Measurements from ENCODE around the gene THSD7A. TPM values are rescaled to one million over a fixed set of nuclear protein-coding genes. Genes with fewer than 3 reads are reported as not detected.
A peak's percentile ranks its signal among the peaks of the same experiment; 100 is the strongest.

Gene THSD7A
- total RNA-seq, 1 donor from 2014 or later, result 0.28 TPM

- peak overlapping the region; percentile 25 for H3K4me2 ChIP-seq
- TF ChIP-seq, protein P1, sequence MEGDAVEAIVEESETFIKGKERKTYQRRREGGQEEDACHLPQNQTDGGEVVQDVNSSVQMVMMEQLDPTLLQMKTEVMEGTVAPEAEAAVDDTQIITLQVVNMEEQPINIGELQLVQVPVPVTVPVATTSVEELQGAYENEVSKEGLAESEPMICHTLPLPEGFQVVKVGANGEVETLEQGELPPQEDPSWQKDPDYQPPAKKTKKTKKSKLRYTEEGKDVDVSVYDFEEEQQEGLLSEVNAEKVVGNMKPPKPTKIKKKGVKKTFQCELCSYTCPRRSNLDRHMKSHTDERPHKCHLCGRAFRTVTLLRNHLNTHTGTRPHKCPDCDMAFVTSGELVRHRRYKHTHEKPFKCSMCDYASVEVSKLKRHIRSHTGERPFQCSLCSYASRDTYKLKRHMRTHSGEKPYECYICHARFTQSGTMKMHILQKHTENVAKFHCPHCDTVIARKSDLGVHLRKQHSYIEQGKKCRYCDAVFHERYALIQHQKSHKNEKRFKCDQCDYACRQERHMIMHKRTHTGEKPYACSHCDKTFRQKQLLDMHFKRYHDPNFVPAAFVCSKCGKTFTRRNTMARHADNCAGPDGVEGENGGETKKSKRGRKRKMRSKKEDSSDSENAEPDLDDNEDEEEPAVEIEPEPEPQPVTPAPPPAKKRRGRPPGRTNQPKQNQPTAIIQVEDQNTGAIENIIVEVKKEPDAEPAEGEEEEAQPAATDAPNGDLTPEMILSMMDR (IDR thresholded peaks at IDR 0.05), result no peak
- TF ChIP-seq EZH2phosphoT487 (IDR thresholded peaks at IDR 0.05), result no peak
- H3K4me3 Mint-ChIP-seq, result no peak overlapping the region
- H3K36me3 Mint-ChIP-seq, result no peaks in the 10 kb centered on the region
- peaks cover 37% of the 10 kb centered on the region for H3K27me3 ChIP-seq
- no peaks in the 10 kb centered on the region for H4K20me1 ChIP-seq (ENCODE audit: low read depth)
- H3K79me2 ChIP-seq (ENCODE audit: low read depth), result no peaks in the 10 kb centered on the region
- H3K27ac ChIP-seq, result no peak overlapping the region
- H3K9me3 Mint-ChIP-seq, result peaks cover 3% of the 10 kb centered on the region
- no peak overlapping the region for H3K9ac ChIP-seq
- peaks cover 15% of the 10 kb centered on the region for H3F3A ChIP-seq (ENCODE audit: low read depth)
- H3K4me1 ChIP-seq, result peaks cover 13% of the 10 kb centered on the region
- peak; percentile 57 for DNase-seq (ENCODE audit: low spot score)
- H3K4me3 ChIP-seq, result no peak overlapping the region
- peaks cover 21% of the 10 kb centered on the region for H3K4me1 Mint-ChIP-seq
- no peak overlapping the region for H3K27ac Mint-ChIP-seq
- no peak overlapping the region for H2AFZ ChIP-seq (replicated peaks)
- no peaks in the 10 kb centered on the region for H3K27me3 Mint-ChIP-seq (ENCODE audit: insufficient read depth, low read depth)
- no peaks in the 10 kb centered on the region for H3K9me3 ChIP-seq (ENCODE audit: low read depth)
- H3K36me3 ChIP-seq, result no peaks in the 10 kb centered on the region
Observed at GRCh38 chr7:11833431-11833830, 1.4 kb upstream of the THSD7A start.

DNA sequence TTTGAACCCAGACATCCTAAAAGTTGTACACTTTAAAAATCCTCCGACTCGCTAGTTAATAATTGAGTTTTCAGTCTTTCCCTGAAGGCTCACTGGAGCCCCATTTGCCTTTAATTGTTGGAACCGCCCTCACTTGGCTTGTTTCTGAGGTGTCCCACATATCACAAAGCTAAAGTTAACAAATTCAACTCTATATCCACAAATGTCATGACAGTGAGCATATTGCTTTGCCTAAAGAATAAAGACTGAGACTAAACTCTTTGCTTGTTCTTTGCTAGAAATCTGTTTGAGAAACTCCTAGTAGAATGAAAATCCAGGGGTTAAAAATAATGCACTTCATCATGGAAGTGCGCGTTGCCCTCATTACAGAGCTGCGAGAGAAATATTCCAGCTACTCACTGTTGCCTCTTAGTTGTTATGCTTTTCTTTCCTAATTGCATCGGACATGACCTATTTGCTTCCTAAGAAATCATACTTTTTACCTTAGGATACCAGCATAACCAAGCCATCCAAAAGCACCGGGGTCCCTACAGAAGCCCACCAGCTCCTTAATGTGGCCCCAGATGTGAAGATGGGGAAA, 752 bp downstream of the THSD7A start:
- Mint-ChIP-seq H3K4me3 (peak overlapping the region; percentile 92), H3K27me3 (ENCODE audit: insufficient read depth, low read depth) (peaks cover 2% of the 10 kb centered on the region), H3K4me1 (peaks cover 21% of the 10 kb centered on the region), H3K9me3 (peaks cover 3% of the 10 kb centered on the region), H3K36me3 (no peaks in the 10 kb centered on the region), H3K27ac (peak overlapping the region; percentile 52)
- no peak overlapping the region for H3K9ac ChIP-seq
- H3K27me3 ChIP-seq, result peaks cover 37% of the 10 kb centered on the region
- H3K79me2 ChIP-seq (ENCODE audit: low read depth), result no peaks in the 10 kb centered on the region
- DNase-seq (ENCODE audit: low spot score), result no peak
- no peaks in the 10 kb centered on the region for H4K20me1 ChIP-seq (ENCODE audit: low read depth)
- H3K27ac ChIP-seq, result no peak overlapping the region
- no peaks in the 10 kb centered on the region for H3K9me3 ChIP-seq (ENCODE audit: low read depth)
- TF ChIP-seq EZH2phosphoT487 (IDR thresholded peaks at IDR 0.05) (no peak), EZH2 (IDR thresholded peaks at IDR 0.05) (peak; percentile 16)
- TF ChIP-seq, protein P1 (IDR thresholded peaks at IDR 0.05), result no peak
- H3K4me3 ChIP-seq, result peak overlapping the region; percentile 68
- peak overlapping the region; percentile 90 for H3K4me2 ChIP-seq
- H2AFZ ChIP-seq (replicated peaks), result no peak overlapping the region
- H3K36me3 ChIP-seq, result no peaks in the 10 kb centered on the region
- H3K4me1 ChIP-seq, result peaks cover 13% of the 10 kb centered on the region
- H3F3A ChIP-seq (ENCODE audit: low read depth), result peaks cover 15% of the 10 kb centered on the region

- no peak overlapping the region for H3K27ac ChIP-seq
- peaks cover 21% of the 10 kb centered on the region for H3K4me1 Mint-ChIP-seq
Observed at GRCh38 chr7:11830582-11831155, 1.3 kb downstream of the THSD7A start.

More at GRCh38 chr7:11830582-11831155, 1.3 kb downstream of the THSD7A start:
- H3K4me3 ChIP-seq, result peak overlapping the region; percentile 68
- no peaks in the 10 kb centered on the region for H3K79me2 ChIP-seq (ENCODE audit: low read depth)
- no peaks in the 10 kb centered on the region for H3K9me3 ChIP-seq (ENCODE audit: low read depth)
- H3K4me3 Mint-ChIP-seq, result peak overlapping the region; percentile 92
- TF ChIP-seq, protein P1 (IDR thresholded peaks at IDR 0.05), result no peak
- TF ChIP-seq EZH2 (IDR thresholded peaks at IDR 0.05), result no peak
- TF ChIP-seq EZH2phosphoT487 (IDR thresholded peaks at IDR 0.05), result no peak
- no peaks in the 10 kb centered on the region for H3K36me3 ChIP-seq
- peaks cover 15% of the 10 kb centered on the region for H3F3A ChIP-seq (ENCODE audit: low read depth)
- H3K9ac ChIP-seq, result no peak overlapping the region
- H3K27me3 ChIP-seq, result peaks cover 37% of the 10 kb centered on the region
- H2AFZ ChIP-seq (replicated peaks), result no peak overlapping the region
- H3K4me1 ChIP-seq, result peaks cover 13% of the 10 kb centered on the region
- H3K36me3 Mint-ChIP-seq, result no peaks in the 10 kb centered on the region
- H3K9me3 Mint-ChIP-seq, result no peaks in the 10 kb centered on the region
- no peak overlapping the region for H3K27ac Mint-ChIP-seq
- peak overlapping the region; percentile 90 for H3K4me2 ChIP-seq
- no peaks in the 10 kb centered on the region for H4K20me1 ChIP-seq (ENCODE audit: low read depth)
- DNase-seq (ENCODE audit: low spot score), result no peak
- H3K27me3 Mint-ChIP-seq (ENCODE audit: insufficient read depth, low read depth), result peaks cover 2% of the 10 kb centered on the region

All from neural progenitor cell (in vitro differentiated cells).